ENCODE results near the gene ACTN4.
"Not testable (repeated sequence)": the region's sequence is repeated elsewhere in the genome, so short reads cannot be mapped to it uniquely, and the experiment has no call there.

ACTN4 gene

GRCh38 chr19:38760805-38761517 lies 113.5 kb downstream of the ACTN4 start:
- in situ Hi-C loops (cut with MboI; ENCODE audit: low sequenced_read_pairs), result not testable (repeated sequence)

DNA sequence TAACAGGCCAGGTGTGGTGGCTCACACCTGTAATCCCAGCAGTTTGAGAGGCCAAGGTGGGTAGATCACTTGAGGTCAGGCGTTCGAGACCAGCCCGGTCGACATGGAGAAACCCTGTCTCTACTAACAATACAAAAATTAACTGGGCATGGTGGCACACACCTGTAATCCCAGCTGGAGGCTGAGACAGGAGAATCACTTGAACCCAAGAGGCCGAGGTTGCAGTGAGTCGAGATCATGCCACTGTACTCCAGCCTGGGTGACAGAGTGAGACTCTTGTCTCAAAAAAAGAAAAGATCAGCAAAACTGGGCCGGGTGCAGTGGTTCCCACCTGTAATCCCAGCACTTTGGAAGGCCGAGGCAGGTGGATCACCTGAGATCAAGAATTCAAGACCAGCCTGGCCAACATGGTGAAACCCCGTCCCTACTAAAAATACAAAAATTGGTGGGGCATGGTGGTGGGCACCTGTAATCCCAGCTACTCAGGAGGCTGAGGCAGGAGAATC lies 114.5 kb downstream of the ACTN4 start:
- in situ Hi-C loops (cut with MboI; ENCODE audit: low sequenced_read_pairs), result not testable (repeated sequence)

DNA sequence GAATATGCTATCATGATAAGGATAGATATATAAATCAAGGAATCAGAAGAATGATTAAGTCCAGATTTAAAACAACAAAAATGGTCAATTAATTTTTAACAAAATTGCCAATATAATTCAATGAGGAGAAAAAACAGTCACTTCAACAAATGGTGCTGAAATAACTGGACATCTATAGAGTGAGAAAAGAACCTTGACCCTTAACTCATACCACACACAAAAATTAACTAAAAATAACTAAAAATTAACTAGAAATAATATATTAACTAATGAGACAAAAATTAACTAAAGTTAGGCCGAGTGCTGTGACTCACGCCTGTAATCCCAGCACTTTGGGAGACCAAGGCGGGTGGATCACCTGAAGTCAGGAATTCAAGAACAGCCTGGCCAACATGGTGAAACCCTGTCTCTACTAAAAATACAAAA lies 116.4 kb downstream of the ACTN4 start:
- in situ Hi-C loops (cut with MboI; ENCODE audit: low sequenced_read_pairs), result no loop called here

DNA sequence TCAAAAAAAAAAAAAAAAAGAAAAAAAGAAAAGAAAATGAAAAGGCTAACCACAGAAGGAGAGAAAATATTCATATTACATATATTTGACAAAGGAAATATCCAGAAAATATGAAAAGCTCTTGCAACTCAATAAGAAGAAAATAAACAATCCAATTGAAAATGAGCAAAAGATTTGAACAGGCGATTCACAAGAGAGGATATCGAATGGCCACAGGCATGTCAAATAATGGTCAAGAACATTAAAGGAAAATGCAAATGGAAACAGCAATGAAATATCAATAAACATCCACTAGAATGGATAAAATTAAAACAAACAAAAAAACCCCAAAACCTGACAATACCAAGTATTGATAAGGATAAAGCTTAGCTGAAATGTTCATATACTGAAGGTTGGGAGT lies 117.8 kb downstream of the ACTN4 start:
- in situ Hi-C loops (cut with MboI; ENCODE audit: low sequenced_read_pairs), result no loop called here

DNA sequence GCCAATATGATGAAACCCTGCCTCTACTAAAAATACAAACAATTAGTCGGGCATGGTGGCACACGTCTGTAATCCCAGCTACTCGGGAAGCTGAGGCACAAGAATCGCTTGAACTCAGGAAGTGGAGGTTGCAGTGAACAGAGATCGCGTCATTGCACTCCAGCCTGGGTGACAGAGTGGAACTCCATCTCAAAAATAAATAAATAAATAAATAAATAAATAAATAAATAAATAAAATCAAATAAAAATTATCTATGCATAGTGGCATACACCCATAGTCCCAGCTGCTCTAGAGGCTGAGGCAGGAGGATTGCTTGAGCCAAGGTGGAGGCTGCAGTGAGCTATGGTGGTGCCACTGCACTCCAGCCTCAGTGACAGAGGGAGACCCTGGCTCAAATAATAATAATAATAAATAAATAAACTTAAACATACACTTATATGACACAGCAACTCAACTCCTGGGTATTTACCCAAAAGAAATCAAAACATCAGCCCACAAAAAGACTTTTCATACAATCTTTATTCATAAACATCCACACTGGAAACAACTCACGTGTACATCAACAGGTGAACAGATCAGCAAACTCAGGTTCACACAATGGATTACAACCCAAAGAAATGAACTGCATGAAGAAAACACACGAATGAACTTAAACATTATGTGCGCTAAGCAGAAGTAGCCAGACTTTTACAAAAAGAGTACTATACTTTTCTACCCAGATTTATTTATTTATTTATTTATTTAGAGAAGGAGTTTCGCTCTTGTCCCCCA lies 119.0 kb downstream of the ACTN4 start:
- in situ Hi-C loops (cut with MboI; ENCODE audit: low sequenced_read_pairs), result no loop called here

- in situ Hi-C loops (cut with MboI; ENCODE audit: low sequenced_read_pairs), result no loop called here
Observed at GRCh38 chr19:38769635-38770211, 122.3 kb downstream of the ACTN4 start.

- in situ Hi-C loops (cut with MboI; ENCODE audit: low sequenced_read_pairs), result not testable (repeated sequence)
Observed at GRCh38 chr19:38770228-38770948, 122.9 kb downstream of the ACTN4 start.

DNA sequence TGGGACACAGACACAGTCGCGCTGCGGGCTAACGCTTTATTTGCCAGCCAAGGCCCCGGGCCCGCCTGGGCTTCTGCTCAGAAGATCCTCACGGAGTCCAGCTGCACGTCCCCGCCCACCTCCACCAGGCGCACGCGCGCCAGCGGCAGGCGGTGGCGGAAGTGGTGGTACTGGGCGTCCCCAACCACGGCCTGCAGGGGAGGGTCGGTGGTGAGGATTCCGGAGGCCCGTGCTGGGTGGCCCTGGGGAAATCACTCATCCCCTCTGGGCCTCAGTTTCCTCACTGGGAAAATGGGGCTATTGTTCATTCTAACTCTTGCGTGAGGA lies 123.5 kb downstream of the ACTN4 start:
- in situ Hi-C loops (cut with MboI; ENCODE audit: low sequenced_read_pairs), result not testable (repeated sequence)

GRCh38 chr19:38771569-38771968 lies 124.1 kb downstream of the ACTN4 start:
- in situ Hi-C loops (cut with MboI; ENCODE audit: low sequenced_read_pairs), result not testable (repeated sequence)

- in situ Hi-C loops (cut with MboI; ENCODE audit: low sequenced_read_pairs), result no loop called here
Observed at GRCh38 chr19:38773469-38774177, 126.2 kb downstream of the ACTN4 start, which contains the start of gene LGALS7. Gene LGALS7, minus strand, starts transcription at chr19:38773517. Its CDS starts 25 bp downstream, at chr19:38773492.

GRCh38 chr19:38774181-38774950 lies 126.9 kb downstream of the ACTN4 start:
- in situ Hi-C loops (cut with MboI; ENCODE audit: low sequenced_read_pairs), result no loop called here

- in situ Hi-C loops (cut with MboI; ENCODE audit: low sequenced_read_pairs), result no loop called here
Observed at GRCh38 chr19:38778733-38779132, 131.3 kb downstream of the ACTN4 start.

DNA sequence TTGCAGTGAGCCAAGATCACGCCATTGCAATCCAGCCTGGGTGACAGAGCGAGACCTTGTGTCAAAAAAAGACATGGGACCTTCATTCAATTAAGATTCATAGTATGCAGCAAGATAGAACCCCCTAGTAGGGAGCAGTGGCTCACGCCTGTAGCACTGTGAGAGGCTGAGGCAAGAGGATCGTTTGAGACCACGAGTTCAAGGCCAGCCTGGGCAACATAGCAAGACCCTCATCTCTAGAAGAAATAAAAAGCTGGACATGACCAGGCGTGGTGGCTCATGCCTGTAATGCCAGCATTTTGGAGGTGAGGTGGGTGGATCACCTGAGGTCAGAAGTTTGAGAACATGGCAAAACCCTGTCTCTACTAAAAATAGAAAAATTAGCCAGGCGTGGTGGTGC lies 133.0 kb downstream of the ACTN4 start:
- in situ Hi-C loops (cut with MboI; ENCODE audit: low sequenced_read_pairs), result no loop called here

DNA sequence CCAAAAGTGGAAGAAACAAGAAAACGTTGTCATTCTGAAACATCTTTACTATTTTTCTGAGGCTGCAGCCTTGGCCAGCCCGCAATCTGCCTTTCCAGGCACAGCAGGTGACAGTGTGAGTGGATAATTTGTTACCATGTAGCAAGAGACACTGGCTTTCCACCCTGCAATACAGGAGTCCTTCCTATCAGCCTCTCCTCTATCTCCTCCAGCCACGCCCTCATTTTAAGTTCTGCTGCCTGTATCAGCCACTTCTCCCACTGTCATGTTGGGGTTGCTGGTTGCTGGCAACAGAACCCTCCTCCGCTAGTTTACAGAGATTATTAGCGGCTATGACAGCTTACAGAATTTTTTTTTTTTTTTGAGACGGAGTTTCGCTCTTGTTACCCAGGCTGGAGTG lies 133.6 kb downstream of the ACTN4 start:
- in situ Hi-C loops (cut with MboI; ENCODE audit: low sequenced_read_pairs), result no loop called here

Data from HL-60/S4 (cell line).